HK-2 (cell line): ENCODE data around the gene BLNK.

Experiments
- DNase-seq: peaks from one replicate; pipeline ENCODE4 v3.0.0-alpha.2; 2018; ENCODE audit not compliant: unreplicated experiment

The BLNK gene

GRCh38 chr10:96261930-96262329, 9.4 kb downstream of the BLNK start:
- DNase-seq: no peak

DNA sequence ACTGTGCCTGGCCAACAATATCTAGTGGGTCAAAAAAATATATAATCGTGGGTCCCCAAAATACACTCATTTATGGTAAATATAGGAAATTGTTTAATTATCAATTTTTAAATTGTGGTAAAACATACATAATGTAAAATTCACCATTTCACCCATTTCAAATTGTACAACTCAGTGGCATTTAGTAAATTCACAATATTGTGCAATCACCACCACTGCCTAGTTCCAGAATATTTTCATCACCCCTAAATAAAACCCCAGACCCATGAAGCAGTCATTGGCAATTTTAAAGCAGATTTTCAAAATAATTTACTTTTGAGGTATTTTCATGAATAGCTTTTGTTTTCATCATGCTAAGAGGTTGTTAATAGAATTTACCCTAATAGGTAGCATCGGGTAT, 10.2 kb downstream of the BLNK start:
- no peak for DNase-seq

GRCh38 chr10:96260014-96260413, 11.4 kb downstream of the BLNK start:
- no peak for DNase-seq

DNA sequence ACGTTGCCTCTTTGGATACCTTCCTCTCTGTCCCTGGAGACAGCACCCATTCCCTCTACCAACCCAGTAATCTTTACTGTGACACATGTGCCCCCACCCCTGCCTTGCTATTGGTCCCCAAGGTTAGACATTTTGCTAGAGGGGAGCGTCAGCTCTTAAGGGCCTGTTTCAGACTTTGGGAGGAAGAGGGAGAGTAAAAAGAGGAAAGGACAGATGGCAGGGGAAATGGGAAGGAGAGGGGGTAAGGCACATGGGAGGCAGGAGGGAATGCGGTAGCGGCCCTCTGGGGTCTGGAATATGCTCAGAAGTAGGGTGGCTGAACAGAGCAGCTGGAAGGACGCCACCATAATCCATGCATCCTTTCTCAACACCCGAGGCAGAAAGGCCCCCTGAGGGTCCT, 12.2 kb downstream of the BLNK start:
- no peak for DNase-seq

DNA sequence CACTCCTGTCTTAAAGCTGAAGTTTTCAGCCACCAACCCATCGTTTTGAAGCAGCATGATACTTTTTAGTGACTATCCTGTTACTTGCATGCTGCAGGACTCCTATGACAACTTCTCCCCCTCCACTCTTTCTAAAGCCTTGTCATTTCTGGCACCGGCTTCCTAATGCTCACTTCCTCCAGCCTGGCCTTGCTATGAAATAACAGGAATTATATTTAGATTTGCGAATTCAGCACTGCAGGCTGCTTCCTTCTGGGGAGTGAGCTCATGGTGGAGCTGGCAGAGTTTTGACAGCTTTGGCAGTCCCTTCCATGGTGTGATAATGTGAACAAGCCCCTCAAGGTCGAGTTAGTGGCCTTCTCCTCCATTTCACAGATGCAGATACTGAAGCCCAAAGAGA, 13.4 kb downstream of the BLNK start:
- no peak for DNase-seq

DNA sequence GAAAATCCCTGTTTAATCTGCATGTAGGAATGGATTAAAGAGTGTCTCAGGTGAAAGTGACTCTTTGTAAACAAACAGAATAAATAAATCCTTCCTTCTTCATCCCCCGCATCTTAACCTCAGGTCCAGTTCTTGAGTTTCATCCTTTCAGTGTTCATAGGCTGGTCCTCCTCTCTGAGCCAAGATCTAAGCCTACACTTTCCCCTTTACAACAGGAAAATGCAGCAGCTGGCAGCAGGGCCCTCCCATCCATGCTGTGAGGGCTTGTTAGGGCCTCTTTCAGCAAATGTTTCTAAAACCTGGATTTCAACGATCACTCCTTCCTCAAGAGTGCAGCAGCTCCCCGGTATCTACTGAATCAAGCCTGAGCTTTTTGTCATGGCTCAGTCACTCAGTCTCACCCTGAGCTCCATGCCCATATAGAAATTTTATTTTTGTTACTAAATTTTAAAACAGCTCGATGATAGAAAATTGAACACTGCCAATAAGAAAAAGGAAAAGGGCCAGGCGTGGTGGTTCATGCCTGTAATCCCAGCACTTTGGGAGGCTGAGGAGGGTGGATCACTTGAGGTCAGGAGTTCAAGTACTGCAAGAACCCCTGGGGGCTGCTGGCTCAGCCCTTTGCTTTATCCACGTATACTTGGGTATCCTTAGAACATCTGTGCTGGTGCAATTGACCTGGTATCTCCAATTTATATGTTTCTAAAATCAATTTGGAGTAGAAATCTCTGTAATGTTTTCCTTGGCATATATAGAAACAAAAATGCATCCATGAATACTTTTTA, 15.6 kb downstream of the BLNK start:
- DNase-seq: no peak

DNA sequence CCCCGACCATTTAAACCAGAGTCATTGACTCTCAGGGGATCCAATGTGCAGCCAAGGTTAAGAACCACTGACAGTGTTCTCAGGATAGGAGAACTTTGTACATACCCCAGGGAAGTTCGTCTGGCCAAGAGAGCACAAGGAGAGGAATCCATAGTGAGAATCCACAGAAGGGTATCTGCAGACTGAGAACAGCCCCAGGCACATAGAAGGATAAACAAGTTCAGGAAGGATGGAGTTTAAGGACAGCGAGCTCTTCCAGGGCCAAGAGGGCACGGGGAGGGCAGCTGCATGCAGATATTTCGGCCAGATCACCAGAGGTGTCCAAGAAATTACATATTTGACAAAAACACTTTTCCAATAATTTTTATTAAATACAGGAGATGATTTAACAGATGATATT, 16.4 kb downstream of the BLNK start:
- no peak for DNase-seq

GRCh38 chr10:96252730-96253129, 18.6 kb downstream of the BLNK start:
- DNase-seq: no peak

DNA sequence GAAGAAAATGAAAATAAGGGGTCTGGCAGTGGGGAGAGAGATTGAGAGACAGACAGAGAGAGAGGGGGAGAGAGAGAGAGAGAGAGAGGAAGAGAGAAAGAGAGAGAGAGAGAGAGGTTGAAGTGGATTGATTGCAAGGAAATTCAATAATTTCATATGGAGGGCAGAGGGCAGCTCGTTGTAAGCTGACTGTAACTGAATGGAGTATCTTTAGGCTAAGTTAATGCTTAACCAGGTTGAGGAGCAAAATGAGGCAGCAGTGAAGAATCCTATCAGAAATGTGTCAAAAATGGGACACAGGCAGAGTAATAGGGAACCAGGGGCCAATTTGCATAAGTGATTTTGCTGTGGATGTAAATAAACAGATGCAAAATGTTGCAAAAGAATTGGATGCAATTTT, 21.0 kb downstream of the BLNK start:
- DNase-seq: no peak

GRCh38 chr10:96249264-96249663, 22.1 kb downstream of the BLNK start:
- no peak for DNase-seq

DNA sequence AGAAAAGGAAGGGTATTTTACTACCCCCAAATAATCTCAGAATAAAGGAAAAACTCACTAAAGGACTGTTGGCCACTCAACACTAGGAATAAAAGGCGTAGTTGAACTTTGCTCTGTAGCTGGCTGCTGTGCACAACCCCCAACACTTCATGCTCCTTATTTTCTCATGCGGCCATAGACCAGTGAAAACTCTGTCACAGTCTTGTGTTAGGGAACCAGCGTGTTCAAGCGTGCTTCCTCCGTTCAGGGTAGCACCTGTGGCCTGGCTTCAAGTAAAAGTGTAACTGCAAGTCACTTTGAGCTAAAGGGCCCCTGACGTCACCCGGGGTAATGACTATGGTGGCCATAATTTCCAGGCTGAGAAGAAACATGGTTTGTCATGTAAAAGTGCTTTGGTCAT, 27.0 kb downstream of the BLNK start:
- no peak for DNase-seq

DNA sequence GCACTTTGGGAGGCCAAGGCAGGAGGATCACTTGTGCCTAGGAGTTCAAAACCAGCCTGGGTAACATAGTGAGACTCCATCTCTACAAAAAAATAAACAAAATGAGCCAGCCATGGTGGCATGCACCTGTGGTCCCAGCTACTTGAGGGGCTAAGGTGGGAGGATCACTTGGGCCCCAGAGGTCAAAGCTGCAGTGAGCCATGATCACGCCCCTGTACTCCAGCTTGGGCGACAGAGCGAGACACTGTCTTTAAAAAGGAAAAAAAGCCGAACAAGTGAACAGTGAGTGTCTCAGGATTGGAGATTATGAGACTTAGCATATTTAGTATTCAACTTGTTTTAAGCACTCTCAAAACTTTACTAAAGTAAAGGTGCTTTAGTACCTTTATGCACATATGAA, 28.1 kb downstream of the BLNK start:
- DNase-seq: no peak

DNA sequence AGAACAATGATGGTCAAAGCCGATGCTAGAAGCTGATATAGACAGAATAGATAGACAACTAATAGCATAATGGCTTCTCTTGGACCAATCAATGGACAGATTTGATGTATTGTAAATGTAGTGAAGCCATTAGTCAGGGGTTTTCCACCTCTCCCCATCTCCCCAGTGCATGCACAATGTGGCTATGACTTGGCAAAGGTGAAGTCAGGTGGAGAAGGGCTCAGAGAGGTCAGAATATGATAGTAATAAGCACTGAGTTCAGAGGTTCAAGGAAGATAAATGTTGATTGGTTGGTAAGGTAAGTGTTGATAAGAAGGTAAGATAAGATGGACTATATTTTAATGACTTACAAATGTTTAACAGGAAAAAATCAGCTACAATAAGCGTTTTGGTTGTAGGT, 28.5 kb downstream of the BLNK start:
- DNase-seq: no peak

DNA sequence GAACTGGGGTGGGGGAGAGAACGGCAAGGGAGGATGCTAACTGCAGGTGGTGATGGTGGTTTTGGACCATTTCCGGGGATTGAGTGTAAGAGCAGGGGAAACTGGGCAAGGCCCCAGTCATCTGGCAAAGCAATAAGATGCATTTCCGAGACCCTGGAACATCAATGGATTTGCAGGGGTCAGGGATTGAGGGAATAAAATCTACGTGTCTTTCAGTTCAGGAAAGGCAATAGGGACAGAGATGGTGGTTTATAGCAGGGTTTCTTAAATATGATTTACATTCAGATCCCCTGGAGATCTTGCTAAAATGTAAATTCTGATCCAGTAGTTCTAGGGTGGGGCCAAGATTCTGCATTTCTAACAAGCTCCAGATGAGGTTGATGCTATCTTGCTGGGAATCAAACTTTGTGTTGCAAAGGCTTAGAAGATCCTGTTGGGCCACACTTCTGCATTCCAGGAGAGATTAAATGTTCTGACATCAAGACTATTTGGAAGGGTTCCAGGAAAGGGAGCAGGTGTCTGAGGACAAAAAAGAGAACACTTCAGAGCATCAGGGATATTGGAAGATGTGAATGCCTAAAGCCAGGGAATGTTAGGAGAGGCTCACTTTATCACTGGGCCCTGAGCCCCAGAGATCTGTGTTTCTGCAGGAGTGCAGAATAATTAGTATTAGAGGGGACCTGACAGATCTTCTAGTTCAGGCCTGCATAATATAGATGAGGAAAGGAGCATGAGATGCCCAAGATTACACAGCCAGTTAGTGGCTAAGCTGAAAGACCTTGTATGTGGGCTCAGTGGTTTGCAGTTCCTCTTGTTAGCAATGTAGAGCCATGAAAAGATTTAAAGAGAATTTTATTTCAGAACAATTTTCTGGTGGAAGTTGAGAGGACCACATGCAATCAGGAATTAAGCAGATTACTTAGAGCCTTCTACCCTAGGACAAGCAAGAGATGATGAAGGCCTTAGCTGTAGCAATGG, 32.4 kb downstream of the BLNK start:
- no peak for DNase-seq

DNA sequence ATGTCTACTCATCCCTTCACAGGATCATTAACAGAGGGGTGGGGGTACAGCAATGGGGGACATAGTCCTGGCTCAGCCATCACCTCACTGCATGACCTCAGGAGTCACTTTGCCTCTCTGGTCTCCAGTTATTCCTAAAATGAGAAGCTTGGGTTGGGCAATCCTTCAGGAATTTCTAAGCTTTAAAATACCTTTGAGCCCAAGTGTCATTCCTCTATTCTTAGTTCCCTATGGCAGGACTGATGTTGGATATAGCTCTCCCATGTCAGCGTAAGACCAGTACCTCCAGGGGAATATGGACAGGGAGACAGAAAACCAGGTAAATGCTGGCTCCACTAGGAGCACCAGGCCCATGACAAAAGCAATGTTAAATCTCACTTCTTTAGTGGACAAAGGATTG, 34.5 kb downstream of the BLNK start:
- DNase-seq: no peak

GRCh38 chr10:96236090-96236478, 35.3 kb downstream of the BLNK start:
- DNase-seq: no peak

- no peak for DNase-seq
Observed at GRCh38 chr10:96235326-96236089, 35.9 kb downstream of the BLNK start.

DNA sequence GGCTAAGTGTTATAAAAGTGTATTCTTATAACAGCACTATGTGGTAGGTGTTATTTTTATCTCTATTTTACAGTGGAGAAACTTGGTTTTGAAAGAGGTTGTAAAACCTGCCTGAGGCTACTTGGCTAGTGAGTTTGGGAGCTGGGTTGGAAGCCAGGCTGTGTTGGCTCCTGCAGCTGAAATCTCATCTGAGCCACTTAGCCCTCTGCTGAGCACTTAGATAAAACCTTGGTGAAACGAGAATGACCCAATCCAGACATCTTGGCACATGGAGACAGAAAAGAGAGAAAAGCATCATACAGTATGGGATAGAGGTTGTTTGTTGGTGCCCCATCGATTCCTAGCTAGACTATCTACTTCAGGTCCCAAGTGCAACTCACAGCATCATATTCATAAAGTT, 37.4 kb downstream of the BLNK start:
- no peak for DNase-seq

- no peak for DNase-seq
Observed at GRCh38 chr10:96230527-96230926, 40.8 kb downstream of the BLNK start.

DNA sequence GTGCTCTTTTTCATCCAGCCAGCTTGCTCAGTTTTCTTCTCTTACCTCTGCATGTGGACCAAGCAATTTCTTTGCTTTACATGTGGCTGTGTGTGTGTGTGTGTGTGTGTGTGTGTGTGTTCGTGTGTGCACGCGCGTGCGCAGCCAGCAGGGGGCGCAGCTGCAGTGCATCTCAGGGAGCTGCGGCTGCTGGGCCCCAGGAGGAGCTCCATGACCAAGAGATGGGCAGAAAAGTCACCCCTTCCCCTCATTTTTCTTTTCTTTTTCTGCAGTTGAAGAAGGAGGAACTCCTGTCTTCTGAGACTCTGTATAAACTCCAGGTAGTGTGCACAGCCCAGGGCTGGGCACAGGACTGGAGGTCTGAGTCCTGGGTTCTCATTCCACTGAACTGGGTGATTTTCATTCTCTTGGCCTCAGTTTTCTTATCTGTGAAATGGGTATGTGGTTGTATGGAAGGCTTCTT, 41.8 kb downstream of the BLNK start:
- peak; percentile 84 for DNase-seq

GRCh38 chr10:96228408-96228994, 42.9 kb downstream of the BLNK start:
- no peak for DNase-seq

GRCh38 chr10:96227206-96227605, 44.2 kb downstream of the BLNK start:
- DNase-seq: no peak
